ENCODE data around the gene SLC12A7. TPM values are rescaled to one million over a fixed set of nuclear protein-coding genes. Genes with fewer than 3 reads are reported as not detected.
"Not testable (repeated sequence)": the region's sequence is repeated elsewhere in the genome, so short reads cannot be mapped to it uniquely, and the experiment has no call there.

SLC12A7 gene
- total RNA-seq, 2 experiments from 2014 or later: 5.3 to 6.8 TPM

DNA sequence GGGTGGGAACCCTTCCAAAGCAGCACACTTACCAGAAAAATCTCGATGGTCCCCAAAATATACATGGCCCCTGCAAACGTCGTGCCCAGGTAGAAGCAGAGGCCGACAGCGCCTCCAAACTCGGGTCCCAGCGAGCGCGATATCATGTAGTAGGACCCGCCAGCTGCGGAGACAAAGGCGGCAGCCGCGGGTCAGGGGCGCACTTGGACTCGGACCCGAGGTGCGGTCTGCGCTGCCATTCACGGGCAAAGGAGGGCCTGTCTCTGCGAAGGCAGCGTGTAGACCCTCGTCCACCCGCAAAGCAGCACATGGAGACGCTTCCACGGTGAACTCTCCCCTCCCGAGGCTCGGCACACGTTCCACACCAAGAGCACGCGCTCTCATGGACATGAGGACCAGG, 25.0 kb downstream of the SLC12A7 start:
- ChIA-PET POLR2A (no interaction called here), CTCF (no interaction called here)

DNA sequence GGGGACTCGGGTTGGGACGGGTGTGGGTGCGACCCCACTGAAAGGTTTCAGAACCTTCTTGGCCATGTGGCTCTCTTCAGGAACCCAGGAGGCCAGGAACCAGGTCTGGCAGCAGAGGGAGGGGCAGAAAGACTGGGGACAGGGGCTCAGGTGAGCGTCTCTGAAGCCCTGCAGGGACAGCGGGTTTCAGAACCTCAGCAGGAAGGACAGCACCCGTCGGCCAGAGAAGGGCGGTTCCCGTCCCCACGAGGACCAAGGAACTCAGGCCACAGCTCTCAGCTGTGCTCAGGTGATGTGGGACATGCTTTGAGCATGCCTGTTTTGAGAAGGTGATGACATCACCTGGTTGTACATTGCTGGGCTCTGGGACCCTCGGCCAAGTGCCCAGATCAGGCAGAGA, 25.7 kb downstream of the SLC12A7 start:
- ChIA-PET CTCF (no interaction called here), POLR2A (no interaction called here)

DNA sequence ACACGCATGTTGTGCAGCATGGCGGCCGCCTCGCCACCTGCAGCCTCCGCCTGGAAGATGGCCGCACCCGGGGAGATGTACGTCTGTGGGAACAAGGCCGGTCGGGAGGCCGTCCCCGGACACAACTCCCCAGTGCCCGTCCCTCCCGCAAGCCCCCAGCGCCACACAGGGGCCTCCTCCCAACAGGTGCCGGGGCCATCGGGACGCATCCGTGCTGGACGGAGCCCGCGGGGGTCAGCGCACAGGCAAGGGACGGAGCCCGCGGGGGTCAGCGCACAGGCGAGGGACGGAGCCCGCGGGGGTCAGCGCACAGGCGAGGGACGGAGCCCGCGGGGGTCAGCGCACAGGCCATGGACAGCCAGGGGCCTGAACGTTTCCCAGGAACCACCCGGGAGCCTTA, 26.5 kb downstream of the SLC12A7 start:
- ChIA-PET POLR2A (no interaction called here), CTCF (no interaction called here)

DNA sequence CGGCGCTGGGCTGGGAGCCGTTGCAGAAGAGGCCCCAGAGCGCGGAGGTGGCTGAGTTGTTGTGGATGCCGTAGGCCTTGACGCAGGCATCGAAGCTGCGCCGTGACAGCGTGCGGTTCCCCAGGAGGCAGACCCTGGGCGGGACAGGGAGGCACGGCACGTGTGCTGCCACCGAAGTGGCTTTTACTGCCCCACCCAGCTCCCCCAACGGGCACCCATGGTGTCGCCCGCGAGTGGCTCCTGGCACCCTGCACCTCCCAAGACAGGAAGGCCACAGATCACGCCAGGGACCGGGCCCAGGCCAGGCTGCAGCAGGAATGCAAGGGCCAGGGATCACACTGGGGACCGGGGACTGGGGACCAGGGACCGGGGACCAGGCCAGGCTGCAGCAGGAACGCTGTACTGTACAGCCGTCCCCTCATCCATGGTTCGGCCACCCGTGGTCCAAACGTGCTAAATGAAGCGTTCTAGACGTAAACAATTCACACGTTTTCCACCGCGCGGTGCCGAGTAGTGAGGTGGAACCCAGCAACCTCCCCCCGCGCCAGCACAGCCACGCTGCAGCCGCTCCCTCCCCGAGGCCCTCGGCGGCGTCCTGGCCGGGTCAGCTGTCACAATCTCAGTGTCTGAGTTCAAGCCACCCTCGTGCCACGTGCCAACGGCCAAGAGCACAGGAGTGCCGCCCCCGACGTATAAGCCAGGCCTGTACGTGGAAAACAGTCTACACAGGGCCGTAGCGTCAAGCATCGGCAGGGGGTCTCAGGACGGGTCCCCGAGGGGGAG, 27.8 kb downstream of the SLC12A7 start:
- ChIA-PET POLR2A (no interaction called here), CTCF (no interaction called here)

DNA sequence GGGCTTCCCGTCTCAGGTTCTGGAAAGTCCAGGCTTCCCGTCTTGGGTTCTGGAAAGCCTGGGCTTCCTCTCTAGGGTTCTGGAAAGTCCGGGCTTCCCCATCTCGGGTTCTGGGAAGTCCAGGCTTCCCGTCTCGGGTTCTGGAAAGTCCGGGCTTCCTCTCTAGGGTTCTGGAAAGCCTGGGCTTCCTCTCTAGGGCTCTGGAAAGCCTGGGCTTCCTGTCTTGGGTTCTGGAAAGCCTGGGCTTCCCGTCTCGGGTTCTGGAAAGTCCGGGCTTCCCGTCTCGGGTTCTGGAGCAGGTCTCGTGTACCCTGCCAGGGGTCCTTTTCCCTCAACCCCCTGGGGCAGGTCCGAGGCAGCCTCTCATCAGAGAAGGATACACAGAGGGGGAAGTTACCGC, 28.8 kb downstream of the SLC12A7 start:
- CTCF ChIA-PET, POLR2A ChIA-PET: not testable (repeated sequence)

DNA sequence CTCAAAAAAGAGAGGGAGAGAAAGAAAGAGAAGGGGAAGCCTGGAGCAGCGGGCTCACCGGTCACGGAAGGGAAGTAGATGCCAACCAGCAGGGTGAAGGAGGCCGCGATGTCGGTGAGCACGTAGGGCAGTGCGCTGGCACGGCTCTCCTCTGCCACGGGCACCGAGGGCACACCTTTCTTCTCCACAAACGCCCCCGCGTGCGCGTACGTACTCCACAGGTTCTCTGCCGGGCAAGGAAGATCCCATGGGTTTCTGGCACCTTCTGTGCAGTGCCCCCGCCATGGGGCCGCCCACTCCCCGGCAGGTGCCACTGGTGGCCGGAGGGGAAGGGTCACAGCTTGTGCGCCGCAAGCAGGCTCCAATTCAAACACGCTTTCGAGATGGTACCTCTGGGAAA, 30.3 kb downstream of the SLC12A7 start:
- POLR2A ChIA-PET: no interaction called here
- CTCF ChIA-PET: no interaction called here

DNA sequence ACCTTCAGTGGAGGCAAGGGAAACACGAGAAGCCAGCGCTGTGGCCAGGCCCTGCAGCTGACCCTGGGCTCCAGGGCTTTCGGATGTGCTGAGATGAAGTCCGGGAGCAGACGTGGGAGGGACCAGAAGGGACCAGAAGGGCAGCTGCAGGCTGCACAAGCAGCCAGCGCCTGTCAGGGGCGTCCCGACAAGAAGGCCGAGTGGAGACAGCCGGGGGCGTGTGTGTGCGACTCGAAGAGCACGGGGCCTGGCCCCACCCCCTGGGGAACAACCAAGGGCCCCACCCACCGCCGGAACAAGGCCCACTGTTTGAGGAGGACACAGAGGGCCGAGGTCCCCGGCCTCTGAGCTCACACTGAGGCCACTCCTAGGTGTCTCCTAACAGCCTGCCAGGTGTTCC, 31.4 kb downstream of the SLC12A7 start:
- ChIA-PET POLR2A (no interaction called here), CTCF (interaction anchor here (0.7 kb wide), 1 partner anchor 909 kb away, joined by 3 read pairs; no protein-coding TSS in a partner anchor)

DNA sequence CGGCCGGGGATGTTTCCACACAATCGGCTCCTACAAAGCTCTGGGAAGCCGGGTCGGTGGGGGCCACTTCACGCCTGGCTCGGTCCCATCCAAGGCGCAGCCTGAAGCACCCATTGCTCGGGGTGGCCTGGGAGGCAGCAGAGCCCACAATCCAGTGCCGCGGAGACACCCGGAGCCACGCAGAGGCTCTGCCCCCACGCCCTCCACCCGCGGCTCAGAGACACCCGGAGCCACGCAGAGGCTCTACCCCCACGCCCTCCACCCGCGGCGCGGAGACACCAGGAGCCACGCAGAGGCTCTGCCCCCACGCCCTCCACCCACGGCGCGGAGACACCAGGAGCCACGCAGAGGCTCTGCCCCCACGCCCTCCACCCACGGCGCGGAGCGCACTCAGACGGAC, 31.9 kb downstream of the SLC12A7 start:
- POLR2A ChIA-PET: no interaction called here
- CTCF ChIA-PET: no interaction called here

DNA sequence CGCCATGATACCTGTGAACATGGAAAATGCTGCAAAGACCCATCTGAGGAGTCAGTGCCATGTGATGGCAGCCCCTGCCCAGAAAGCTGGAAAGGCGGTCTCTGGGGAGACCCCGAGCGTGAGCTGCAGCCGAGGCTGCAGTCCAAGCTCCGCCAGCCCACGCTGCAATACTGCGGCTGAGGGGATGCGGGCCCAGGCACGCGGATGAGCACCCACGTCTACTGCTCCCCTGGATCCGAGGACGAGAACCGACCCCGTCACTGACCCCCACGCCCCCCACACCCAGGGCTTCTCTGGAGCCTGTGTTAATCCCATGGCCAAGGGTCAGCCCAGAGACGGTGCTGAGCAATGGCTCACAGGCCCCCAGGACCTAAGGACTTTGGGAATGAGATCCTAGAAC, 32.4 kb downstream of the SLC12A7 start:
- CTCF ChIA-PET: no interaction called here
- POLR2A ChIA-PET: no interaction called here

DNA sequence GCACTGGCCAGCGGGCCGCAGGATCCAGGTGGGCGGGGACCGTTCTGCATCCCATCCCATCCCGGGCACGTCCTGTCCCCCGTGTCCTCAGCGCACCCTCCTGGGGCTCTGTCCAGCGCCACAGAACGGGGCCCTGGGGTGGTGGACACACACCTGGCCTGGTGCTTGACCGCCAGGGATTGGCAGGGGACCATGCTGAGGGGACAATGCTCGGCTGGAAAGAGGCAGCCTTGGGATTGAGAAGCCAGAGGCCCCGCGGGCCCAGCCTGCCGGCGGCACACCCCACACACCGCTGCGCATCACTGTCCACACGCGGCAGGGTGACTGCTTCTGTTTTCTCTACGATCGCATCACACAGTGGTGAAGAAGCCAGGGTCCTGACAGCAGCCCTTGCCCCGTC, 33.0 kb downstream of the SLC12A7 start:
- POLR2A ChIA-PET: no interaction called here
- CTCF ChIA-PET: no interaction called here

DNA sequence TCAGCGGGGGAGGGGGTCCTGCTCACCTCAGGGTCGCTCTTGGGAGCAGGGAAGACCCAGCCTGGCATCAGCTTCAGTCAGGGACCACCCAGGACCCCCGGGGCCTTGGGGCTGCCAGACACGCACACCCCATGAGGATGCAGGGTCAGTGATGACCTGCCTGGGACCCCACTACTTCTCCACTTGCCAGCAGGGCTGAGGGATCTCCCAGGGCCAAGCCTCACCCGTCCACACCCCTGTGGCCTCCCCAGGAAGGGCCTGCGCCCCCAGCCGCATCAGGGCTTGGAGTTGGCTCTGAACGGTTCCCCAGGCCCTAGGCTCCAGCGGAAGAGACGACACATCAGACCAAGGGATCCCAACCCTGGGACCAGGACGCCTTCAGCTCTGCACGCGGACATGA, 33.7 kb downstream of the SLC12A7 start:
- CTCF ChIA-PET: no interaction called here
- POLR2A ChIA-PET: no interaction called here

DNA sequence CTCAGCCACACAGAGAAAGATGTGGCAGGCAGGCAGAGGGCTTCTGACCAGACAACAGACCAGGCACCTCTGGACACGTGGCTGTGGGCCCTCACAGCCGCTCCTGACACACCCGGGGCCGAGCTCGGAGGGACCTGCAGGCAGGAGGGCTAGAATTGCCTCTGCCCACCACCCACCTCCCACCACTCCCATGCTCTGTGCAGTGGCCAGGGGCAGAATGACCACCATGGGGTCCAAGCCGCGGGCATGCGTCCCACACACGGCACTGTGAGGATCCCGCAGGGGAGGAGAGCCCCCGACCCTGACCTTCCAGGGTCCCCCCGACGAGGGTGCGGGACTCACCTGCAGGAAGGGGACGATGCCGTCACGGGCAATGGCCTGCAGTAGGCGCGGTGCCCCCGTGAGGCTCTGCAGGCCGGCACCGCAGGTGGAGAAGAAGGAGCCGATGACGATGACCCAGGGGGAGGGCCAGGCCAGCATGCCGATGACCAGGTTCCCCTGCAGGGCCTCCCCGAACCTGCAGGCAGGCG, 34.3 kb downstream of the SLC12A7 start:
- POLR2A ChIA-PET: no interaction called here
- CTCF ChIA-PET: no interaction called here

DNA sequence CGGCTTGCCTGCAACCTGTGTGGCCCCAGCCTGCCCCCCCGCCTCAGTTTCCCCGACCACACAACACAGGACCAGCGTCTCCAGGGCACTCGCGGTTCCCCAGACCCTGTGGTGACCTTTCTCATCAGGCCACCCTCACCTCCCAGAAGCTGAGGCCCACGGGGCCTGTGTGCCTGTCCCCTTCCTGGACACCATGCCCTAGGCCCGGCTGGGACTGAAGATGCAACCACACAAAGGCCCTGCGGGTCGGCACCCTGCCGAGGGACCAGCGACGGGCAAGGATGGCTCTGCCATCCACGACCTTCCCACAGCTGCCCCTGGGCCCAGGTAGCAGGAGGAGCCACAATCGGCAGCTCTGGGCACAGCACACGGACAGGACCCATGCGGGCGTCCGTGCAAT, 34.8 kb downstream of the SLC12A7 start:
- CTCF ChIA-PET: no interaction called here

DNA sequence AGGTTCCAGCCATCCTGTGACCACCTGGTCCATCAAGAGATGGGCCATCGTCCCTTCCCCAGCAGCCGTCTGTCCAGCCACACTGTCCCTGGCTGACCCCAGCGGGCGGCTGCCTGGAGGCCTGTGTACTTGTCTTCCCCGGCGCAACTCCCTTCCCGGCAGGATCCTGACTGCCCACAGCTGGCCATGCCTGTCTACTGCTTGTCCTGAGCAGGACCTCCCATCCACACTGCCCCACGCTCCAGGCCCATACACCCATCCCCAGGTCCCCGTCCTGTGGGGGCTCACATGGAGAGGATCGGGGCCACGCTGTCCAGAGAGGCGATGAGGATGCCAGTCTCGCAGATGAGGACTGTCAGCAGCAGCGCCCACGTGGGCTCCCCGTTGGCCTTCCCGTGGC, 35.5 kb downstream of the SLC12A7 start:
- ChIA-PET CTCF (no interaction called here), POLR2A (no interaction called here)

More for the DNA sequence above, 34.8 kb downstream of the SLC12A7 start:
- POLR2A ChIA-PET: no interaction called here

DNA sequence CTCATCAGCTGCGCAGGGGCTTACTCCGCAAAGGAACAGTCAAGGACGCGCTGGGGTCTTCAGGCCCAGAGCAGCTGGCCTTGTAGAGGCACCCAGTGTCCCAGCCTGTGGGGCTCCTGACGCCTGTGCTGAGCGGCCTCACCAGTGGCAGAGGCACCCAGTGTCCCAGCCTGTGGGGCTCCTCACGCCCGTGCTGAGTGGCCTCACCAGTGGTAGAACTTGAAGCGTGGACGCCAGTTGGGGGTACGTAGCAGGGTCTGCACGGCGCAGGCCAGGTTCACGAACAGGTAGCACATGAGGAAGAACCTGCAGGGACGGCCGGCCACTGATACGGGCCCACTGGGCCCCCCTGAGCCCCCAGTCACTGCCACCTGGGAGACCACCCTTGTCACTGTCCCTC, 35.9 kb downstream of the SLC12A7 start:
- CTCF ChIA-PET: no interaction called here
- POLR2A ChIA-PET: no interaction called here

DNA sequence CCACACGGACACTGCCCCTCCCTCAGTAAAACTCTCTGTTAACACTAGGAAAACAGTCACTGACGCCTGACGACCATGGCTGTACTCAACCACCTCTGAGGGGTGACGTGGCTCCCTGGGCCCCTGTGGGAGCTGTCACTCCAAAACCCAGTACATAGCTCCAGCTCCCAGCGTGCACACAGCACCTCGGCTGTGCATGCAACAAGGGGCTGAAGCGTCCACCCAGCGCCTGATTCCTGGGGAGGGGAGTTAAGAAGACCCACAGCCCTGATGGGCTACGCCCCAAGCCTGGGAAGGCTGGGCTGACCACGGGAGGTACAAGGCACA, 36.3 kb downstream of the SLC12A7 start:
- POLR2A ChIA-PET: no interaction called here
- CTCF ChIA-PET: no interaction called here

DNA sequence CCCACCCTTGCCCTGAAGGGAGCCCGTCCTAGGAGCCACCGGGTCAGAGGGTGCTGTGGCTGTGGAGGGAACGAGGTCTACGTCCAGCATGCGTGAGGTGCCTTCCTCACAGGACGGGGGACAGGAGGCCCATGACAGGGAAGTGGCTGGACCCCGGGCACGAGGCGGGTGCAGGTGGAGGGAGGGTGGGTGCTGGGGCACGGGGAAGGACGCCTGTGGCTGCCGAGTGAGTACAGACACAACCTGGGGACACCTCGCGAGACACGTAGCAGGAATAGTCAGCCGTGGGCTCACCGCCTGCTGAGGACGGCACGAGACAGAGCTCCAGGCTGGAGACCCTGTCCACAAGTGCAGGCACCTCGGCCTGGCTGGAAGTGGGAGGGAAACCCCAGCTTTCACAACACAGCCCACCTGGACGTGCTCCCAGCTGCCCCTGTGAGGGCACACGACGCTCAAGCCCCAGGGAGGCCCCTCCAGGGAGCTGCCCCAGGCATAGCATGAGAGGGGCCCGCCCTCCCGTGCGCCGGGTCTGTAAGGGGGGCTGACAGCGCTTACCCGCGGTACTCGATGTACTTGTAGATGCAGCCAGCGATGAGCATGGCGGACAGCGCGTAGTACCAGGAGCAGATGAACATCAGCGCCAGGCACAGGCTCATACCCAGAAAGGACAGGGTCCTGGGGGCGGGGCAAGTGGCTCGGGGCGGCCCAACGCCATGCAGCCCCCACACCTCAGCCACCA, 36.9 kb downstream of the SLC12A7 start:
- ChIA-PET CTCF (no interaction called here), POLR2A (interaction anchor here (0.7 kb wide), 1 partner anchor 153 kb away, joined by 3 read pairs; no protein-coding TSS in a partner anchor)

DNA sequence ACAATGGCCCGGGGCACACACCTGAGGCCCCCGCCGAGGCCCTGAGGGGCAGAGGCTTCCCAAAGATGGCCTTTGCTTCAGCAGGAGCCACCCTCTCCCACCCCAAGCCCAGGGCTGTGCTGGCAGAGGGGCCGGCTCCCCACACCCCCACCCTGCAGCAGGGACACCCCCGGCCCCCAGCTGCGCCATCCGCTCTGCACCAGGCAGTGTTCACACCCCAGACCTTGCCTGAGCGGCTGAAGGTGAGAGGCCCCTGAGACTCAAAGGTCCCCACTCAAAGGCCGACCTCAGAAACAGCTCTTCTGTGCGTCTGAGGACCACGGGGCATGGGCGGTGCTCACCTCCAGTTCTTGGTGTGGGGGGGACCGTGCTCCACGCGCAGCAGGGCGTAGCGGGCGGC, 37.6 kb downstream of the SLC12A7 start:
- CTCF ChIA-PET: no interaction called here
- POLR2A ChIA-PET: interaction anchor here (0.7 kb wide), 1 partner anchor 154 kb away, joined by 3 read pairs; no protein-coding TSS in a partner anchor

DNA sequence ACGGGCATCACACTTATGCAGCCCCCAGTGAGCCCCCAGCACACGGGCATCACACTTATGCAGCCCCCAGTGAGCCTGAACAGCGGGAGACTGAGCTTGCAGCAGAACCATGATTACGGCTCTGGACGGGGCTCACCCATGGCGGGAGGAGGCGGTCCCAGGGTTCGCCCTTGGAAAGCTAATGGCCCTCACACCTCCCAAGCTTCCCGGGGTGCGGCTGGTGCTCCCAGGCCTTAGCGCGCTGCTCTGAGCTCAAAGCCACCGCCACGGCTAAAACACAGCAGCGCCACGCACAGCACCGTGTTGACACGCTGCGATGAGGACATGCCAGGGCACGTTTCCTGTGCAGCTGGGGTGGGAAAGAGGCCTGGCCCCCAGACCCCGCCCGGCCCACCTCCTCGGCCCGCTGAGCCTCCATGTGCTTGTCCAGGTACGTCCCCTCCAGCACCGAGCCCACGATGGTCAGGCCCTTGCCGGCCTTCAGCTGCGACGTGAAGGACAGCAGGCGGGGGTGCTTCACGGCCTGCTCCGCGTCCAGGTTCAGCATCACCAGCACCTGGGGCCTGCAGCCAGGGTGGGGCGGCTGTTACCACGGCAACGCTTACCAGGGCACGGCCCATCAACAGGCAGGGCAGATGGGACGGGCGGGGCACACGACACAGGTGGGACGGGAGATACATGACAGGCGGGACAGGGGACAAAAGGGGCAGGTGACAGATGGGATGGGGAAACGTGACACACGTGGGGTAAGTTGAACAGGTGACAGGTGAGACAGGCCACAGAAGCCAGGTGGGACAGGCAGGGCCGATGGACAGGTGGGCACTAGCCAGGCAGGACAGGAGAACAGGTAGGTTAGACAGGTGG, 38.4 kb downstream of the SLC12A7 start:
- ChIA-PET CTCF (no interaction called here), POLR2A (no interaction called here)

DNA sequence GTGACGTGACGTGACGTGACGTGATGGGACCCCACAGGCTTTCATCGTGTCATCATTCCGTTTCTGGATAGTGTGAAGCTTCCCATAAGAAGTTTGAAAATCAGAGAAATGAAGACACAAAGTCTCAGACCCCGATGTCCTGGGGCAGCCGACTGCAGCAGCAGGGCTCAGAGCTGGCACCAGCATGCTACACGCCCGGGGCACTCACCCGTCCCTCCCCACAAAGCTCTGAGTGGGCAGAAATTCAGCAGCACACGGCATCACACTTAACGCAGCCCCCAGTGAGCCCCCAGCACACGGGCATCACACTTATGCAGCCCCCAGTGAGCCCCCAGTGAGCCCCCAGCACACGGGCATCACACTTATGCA, 42.2 kb downstream of the SLC12A7 start:
- POLR2A ChIA-PET: no interaction called here
- CTCF ChIA-PET: no interaction called here

Measured in activated CD8-positive, alpha-beta memory T cell treated with anti-CD3 and anti-CD28 coated beads for 36 hours (primary cell).